Keratinocyte (primary cell): ENCODE measurements around the gene ARHGAP8.

Source experiments
- CTCF ChIP-seq, 3 experiments: IDR thresholded peaks in 1 of 3; conservative IDR thresholded peaks in 1 of 3; optimal IDR thresholded peaks in 1 of 3; 2 replicates in 2 of 3; 3 replicates in 1 of 3; pipeline versions ENCODE3 to v1.5.1; 2011; ENCODE audit warnings: low read length in 3 of 3, mild to moderate bottlenecking in 3 of 3, moderate library complexity in 2 of 3, control low read depth in 1 of 3, inconsistent platforms in 1 of 3; ENCODE audit not compliant: insufficient read depth in 2 of 3; ENCODE audit errors: extremely low read depth in 1 of 3
- EZH2 ChIP-seq: IDR thresholded peaks from one replicate; pipeline ENCODE4 v1.6.1; 2012; ENCODE audit warnings: inconsistent platforms, mild to moderate bottlenecking, low read length, moderate library complexity

- TF ChIP-seq EZH2 (no peak), CTCF (optimal IDR thresholded peaks at IDR 0.05 in 1 of 3, IDR thresholded peaks at IDR 0.05 in 1 of 3, conservative IDR thresholded peaks at IDR 0.05 in 1 of 3; ENCODE audit: extremely low read depth in 1 of 3, insufficient read depth in 2 of 3, low read length in 3 of 3) (no peak)
Observed at GRCh38 chr22:44754998-44755397, 2.6 kb downstream of the ARHGAP8 start.
